ENCODE results near the gene LRP8. TPM values are rescaled to one million over a fixed set of nuclear protein-coding genes. Genes with fewer than 3 reads are reported as not detected.
A peak's percentile ranks its signal among the peaks of the same experiment; 100 is the strongest.

Gene LRP8
- total RNA-seq, 1 donor from 2014 or later = 21.1 TPM

DNA sequence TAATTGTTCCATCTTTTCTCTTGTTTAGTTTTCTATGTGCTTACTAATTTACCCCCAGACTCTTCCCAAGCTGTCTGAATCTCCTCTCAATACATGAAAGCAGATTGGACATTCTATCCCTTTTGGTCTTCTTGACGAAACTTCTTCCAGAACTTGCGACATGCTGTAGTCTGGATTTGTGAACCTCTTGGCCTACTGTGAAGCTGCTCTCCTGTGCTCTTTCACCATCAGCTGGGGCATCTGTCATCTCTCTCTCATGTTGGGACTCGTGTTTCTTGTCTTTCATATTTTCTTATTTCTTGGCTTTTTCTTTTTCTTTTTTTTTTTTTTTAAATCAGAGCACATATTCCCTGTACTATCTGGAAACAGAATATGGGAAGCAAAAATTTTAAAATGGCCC is 124.4 kb downstream of the LRP8 start:
- H3K36me3 ChIP-seq = peaks cover 0 to 57% of the 10 kb centered on the region in 2 donors

DNA sequence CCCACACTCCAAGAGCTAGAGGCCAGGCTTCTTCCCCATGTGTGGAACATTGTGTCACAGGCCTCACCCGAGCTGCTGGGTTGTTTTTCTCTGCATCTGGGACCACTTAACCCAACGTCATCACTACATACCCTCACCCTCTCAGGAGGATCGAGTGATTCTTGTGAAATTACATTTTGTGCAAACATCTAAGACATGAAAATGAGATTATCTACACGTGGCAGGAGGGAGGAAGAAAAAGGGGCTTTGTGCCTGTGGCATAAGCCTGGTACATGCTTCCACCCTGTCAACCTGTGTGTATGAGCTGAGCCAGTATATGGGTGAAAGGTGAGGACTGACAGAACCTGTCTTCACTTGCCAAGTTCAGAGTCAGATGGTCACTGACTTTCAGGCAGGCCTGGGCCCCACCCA is 129.6 kb downstream of the LRP8 start:
- Histone ChIP-seq H3K9me3 (no peaks in the 10 kb centered on the region), H3K4me3 (peak overlapping the region; percentile 95 to 100), H3K27ac (peak overlapping the region; percentile 99), H3K27me3 (no peaks in the 10 kb centered on the region), H3K4me1 (peaks cover 40% of the 10 kb centered on the region), H3K36me3 (peaks cover 0 to 24% of the 10 kb centered on the region in 2 donors)
- intact Hi-C loops (cut with DNase I) = loop anchor here (5.0 kb wide), 1 partner anchor 1321 kb away; the partner anchor contains the start of gene NRDC
- TF ChIP-seq, protein P1, sequence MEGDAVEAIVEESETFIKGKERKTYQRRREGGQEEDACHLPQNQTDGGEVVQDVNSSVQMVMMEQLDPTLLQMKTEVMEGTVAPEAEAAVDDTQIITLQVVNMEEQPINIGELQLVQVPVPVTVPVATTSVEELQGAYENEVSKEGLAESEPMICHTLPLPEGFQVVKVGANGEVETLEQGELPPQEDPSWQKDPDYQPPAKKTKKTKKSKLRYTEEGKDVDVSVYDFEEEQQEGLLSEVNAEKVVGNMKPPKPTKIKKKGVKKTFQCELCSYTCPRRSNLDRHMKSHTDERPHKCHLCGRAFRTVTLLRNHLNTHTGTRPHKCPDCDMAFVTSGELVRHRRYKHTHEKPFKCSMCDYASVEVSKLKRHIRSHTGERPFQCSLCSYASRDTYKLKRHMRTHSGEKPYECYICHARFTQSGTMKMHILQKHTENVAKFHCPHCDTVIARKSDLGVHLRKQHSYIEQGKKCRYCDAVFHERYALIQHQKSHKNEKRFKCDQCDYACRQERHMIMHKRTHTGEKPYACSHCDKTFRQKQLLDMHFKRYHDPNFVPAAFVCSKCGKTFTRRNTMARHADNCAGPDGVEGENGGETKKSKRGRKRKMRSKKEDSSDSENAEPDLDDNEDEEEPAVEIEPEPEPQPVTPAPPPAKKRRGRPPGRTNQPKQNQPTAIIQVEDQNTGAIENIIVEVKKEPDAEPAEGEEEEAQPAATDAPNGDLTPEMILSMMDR (IDR thresholded peaks at IDR 0.05) = no peak
- TF ChIP-seq POLR2A (IDR thresholded peaks at IDR 0.05) (no peak), POLR2AphosphoS5 (IDR thresholded peaks at IDR 0.05; ENCODE audit: insufficient read depth in 1 of 2, low read depth in 1 of 2) (peak in 1 of 2 donors; percentile 19)
- no peak for DNase-seq (ENCODE audit: extremely low spot score in 2 of 2)

More for the DNA sequence above, 124.4 kb downstream of the LRP8 start:
- H3K9me3 ChIP-seq = no peaks in the 10 kb centered on the region
- H3K27ac ChIP-seq = no peak overlapping the region
- no peak for DNase-seq (ENCODE audit: extremely low spot score in 2 of 2)
- H3K4me3 ChIP-seq = no peak overlapping the region
- intact Hi-C loops (cut with DNase I) = no loop called here
- no peaks in the 10 kb centered on the region for H3K27me3 ChIP-seq
- no peak for TF ChIP-seq POLR2AphosphoS5 (IDR thresholded peaks at IDR 0.05; ENCODE audit: insufficient read depth in 1 of 2, low read depth in 1 of 2)
- H3K4me1 ChIP-seq = peaks cover 9% of the 10 kb centered on the region

DNA sequence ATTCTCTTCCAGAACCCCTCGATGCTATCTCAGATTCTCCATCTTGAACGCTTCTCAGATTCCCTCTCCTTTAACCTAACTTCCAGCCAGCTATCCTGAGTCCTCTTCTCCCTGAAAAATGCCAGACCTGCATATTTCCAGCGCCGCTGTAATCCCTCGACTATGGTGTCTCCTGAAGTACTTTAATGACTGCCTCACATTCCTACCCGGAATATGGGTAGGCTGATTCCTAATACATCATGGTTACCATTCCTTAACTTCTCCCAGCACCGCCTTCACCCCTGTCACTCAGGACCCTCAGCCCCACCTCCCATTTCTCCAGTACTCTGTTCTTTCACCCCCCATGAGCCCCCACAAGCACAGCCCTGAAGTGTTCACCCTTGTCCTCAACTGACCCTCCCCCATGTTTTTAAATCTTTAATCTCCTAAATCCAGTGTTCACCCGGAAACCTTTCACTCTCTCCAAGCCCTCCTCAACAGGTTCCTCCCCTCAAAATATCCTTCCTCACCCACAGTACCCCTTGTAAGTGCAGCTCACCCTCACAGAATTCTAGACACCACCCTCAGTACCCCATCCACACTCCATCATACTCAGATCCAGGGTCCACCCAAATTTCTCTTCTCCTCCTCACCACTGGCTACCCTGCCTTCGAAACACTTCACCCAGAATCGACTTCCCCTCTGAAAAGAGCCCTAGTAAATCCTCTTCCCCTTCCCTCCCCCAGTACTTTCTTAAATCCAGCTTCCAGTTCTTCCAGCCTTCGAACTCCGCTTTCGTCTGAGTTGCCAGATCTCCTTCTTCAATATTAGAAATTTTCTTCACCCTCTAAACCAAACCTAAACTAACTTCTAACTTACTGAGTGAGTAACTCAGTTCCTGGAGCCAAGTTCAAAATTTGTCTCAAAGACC is 130.3 kb downstream of the LRP8 start:
- peak overlapping the region; percentile 99 for H3K27ac ChIP-seq
- peak overlapping the region; percentile 95 to 100 for H3K4me3 ChIP-seq
- TF ChIP-seq, protein P1 (IDR thresholded peaks at IDR 0.05) = no peak
- TF ChIP-seq POLR2A (IDR thresholded peaks at IDR 0.05) = no peak
- no peak for TF ChIP-seq POLR2AphosphoS5 (IDR thresholded peaks at IDR 0.05; ENCODE audit: insufficient read depth in 1 of 2, low read depth in 1 of 2)
- no peak for DNase-seq (ENCODE audit: extremely low spot score in 2 of 2)
- no peaks in the 10 kb centered on the region for H3K27me3 ChIP-seq
- peaks cover 0 to 17% of the 10 kb centered on the region in 2 donors for H3K36me3 ChIP-seq
- H3K9me3 ChIP-seq = no peaks in the 10 kb centered on the region
- peaks cover 40% of the 10 kb centered on the region for H3K4me1 ChIP-seq
- intact Hi-C loops (cut with DNase I) = loop anchor here (5.0 kb wide), 1 partner anchor 1320 kb away; the partner anchor contains the start of gene NRDC

DNA sequence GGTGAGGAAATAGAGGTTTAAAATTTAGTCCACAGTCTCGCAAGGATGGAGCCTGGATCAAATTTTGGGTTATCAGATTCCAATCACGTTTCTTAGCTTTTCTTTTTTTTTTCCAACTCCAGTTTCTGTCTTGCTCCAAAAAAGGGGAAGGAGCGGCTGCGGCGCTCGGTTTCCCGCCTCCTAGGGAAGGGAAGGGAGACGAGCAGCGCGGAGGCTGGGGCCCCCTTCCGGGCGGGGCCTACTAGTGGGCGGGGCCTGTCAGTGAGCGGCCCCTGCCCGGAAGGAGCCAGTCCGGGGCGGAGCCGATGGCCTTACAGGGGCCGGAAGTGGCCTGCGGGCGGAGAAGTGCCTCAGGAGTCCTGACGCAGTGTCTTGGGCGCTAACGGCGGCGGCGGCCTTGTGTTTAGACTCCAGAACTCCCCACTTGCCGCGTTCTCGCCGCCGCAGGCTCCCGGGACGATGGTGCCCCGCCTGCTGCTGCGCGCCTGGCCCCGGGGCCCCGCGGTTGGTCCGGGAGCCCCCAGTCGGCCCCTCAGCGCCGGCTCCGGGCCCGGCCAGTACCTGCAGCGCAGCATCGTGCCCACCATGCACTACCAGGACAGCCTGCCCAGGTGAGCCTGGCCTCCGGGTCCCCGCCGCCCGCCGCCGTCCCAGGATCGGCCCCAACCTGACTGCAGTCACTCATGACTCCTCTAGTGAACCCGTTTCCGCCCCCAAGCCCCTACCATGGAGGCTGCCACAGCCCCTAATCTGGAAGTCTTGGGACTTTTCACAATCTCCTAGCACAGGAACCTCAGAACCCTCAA is 131.2 kb downstream of the LRP8 start, which contains the start of gene CPT2:
CPT2 (plus strand) TSS at position 340 of the 806 bp plus-strand sequence; CDS start at position 460, 120 bp downstream.
- TF ChIP-seq POLR2A (IDR thresholded peaks at IDR 0.05) (peak; percentile 86 to 97), POLR2AphosphoS5 (IDR thresholded peaks at IDR 0.05; ENCODE audit: insufficient read depth in 1 of 2, low read depth in 1 of 2) (peak; percentile 88 to 96)
- TF ChIP-seq, protein P1 (IDR thresholded peaks at IDR 0.05) = no peak
- intact Hi-C loops (cut with DNase I) = loop anchor here (5.0 kb wide), 1 partner anchor 1319 kb away; the partner anchor contains the start of gene NRDC
- DNase-seq (ENCODE audit: extremely low spot score in 2 of 2) = no peak
- Histone ChIP-seq H3K27me3 (no peaks in the 10 kb centered on the region), H3K36me3 (peaks cover 0 to 10% of the 10 kb centered on the region in 2 donors), H3K9me3 (no peaks in the 10 kb centered on the region), H3K4me1 (peaks cover 40% of the 10 kb centered on the region), H3K4me3 (peak within 1 kb of the TSS; percentile 95 to 100), H3K27ac (peak within 1 kb of the TSS; percentile 99)

DNA sequence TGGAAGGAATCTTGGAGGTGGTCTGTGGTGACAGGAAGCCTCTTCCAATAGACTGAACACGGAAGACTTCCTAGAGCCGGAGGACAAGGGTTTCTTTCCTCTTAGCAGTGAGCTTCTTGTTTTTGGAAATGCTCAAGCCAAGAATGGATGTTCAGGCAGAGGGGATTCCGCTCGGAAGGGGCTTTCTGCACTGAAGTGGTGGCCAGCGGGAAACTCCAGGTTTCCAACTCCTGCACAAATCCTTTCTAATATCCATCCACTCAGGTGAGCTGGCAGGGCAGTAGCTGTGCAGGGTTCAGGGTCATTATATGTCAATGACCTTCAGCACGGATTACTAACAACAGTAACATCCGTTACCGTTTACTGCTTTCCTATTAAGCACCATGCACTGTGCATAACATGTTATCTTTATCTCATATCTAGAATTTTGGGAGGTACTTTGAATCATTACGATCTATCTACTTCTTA is 131.8 kb downstream of the LRP8 start:
- peak overlapping the region; percentile 99 for H3K27ac ChIP-seq
- TF ChIP-seq, protein P1 (IDR thresholded peaks at IDR 0.05) = no peak
- TF ChIP-seq POLR2AphosphoS5 (IDR thresholded peaks at IDR 0.05; ENCODE audit: insufficient read depth in 1 of 2, low read depth in 1 of 2) (no peak), POLR2A (IDR thresholded peaks at IDR 0.05) (no peak)
- peak overlapping the region; percentile 95 to 100 for H3K4me3 ChIP-seq
- H3K9me3 ChIP-seq = no peaks in the 10 kb centered on the region
- no peaks in the 10 kb centered on the region for H3K27me3 ChIP-seq
- peaks cover 0 to 5% of the 10 kb centered on the region in 2 donors for H3K36me3 ChIP-seq
- intact Hi-C loops (cut with DNase I) = loop anchor here (5.0 kb wide), 1 partner anchor 1319 kb away; the partner anchor contains the start of gene NRDC
- DNase-seq (ENCODE audit: extremely low spot score in 2 of 2) = no peak
- H3K4me1 ChIP-seq = peaks cover 40% of the 10 kb centered on the region
